WTC11 (cell line): ENCODE measurements around the gene SMYD3. TPM values are rescaled to one million over a fixed set of nuclear protein-coding genes. Genes with fewer than 3 reads are reported as not detected.

Source experiments
- ATAC-seq: fragments of 200-7000 bp; cut with Tn5 transposase; 2 replicates; pipeline ENCODE4 v1.10.0; 2021; ENCODE audit warnings: mild to moderate bottlenecking, moderate library complexity
- CTCF ChIA-PET: fragments of 300-600 bp; sonication (Branson Sonifier 250); formaldehyde crosslinking; loops from one replicate; lab custom pipeline; 2021; ENCODE audit warnings: antibody characterized with exemption; lab: Charles Lee
- POLR2A ChIA-PET: fragments of 350-600 bp; sonication (Branson Sonifier 250); formaldehyde crosslinking; loops from one replicate; lab custom pipeline; 2021; ENCODE audit warnings: antibody characterized with exemption; lab: Charles Lee
- DNase-seq: peaks from one replicate; pipeline ENCODE4 v3.0.0; 2021; ENCODE audit warnings: low spot score
- H3K27ac Mint-ChIP-seq: 2 replicates; pipeline ENCODE4 v1.8.0; 2021; ENCODE audit warnings: mixed read lengths
- H3K27me3 Mint-ChIP-seq: 2 replicates; pipeline ENCODE4 v1.8.0; 2021; ENCODE audit warnings: low read depth, mild to moderate bottlenecking, moderate library complexity, mixed read lengths
- H3K36me3 Mint-ChIP-seq: 2 replicates; pipeline ENCODE4 v1.8.0; 2021; ENCODE audit warnings: mixed read lengths
- H3K4me1 Mint-ChIP-seq: 2 replicates; pipeline ENCODE4 v1.8.0; 2022; ENCODE audit warnings: mixed read lengths
- H3K4me3 Mint-ChIP-seq: 2 replicates; pipeline ENCODE4 v1.8.0; 2021; ENCODE audit warnings: mild to moderate bottlenecking, moderate library complexity, mixed read lengths
- H3K9me3 Mint-ChIP-seq: 2 replicates; pipeline ENCODE4 v1.8.0; 2021; ENCODE audit warnings: mixed read lengths
- ATF1 ChIP-seq: sonication (generic); formaldehyde crosslinking; IDR thresholded peaks from 2 replicates; pipeline ENCODE4 v1.8.1; 2023; ENCODE audit warnings: mild to moderate bottlenecking, moderate library complexity, missing genetic modification reagents
- CREM ChIP-seq: sonication (generic); formaldehyde crosslinking; IDR thresholded peaks from 2 replicates; pipeline ENCODE4 v1.8.1; 2022; ENCODE audit warnings: mild to moderate bottlenecking, missing genetic modification reagents, moderate library complexity
- GABPB1 ChIP-seq: sonication (generic); formaldehyde crosslinking; IDR thresholded peaks from 2 replicates; pipeline ENCODE4 v1.8.1; 2023; ENCODE audit warnings: mild to moderate bottlenecking, missing genetic modification reagents
- GRHL2 ChIP-seq: fragments of 250-450 bp; sonication (Bioruptor Pico); IDR thresholded peaks from 2 replicates; pipeline ENCODE4 v1.8.0; 2022; ENCODE audit warnings: mild to moderate bottlenecking, moderate library complexity; ENCODE audit not compliant: insufficient replicate concordance, severe bottlenecking
- KAT7 ChIP-seq: sonication (generic); formaldehyde crosslinking; IDR thresholded peaks from 2 replicates; pipeline ENCODE4 v1.8.1; 2023; ENCODE audit warnings: missing genetic modification reagents, mild to moderate bottlenecking, borderline replicate concordance
- MXD4 ChIP-seq: fragments of 250-450 bp; sonication (Bioruptor Pico); IDR thresholded peaks from 2 replicates; pipeline ENCODE4 v1.8.0; 2021; ENCODE audit warnings: mild to moderate bottlenecking, moderate library complexity, borderline replicate concordance
- MYBL2 ChIP-seq: sonication (generic); formaldehyde crosslinking; IDR thresholded peaks from 2 replicates; pipeline ENCODE4 v1.8.1; 2023; ENCODE audit warnings: mild to moderate bottlenecking, moderate library complexity, missing genetic modification reagents
- NR1H2 ChIP-seq: sonication (generic); formaldehyde crosslinking; IDR thresholded peaks from 2 replicates; pipeline ENCODE4 v1.9.0; 2021; ENCODE audit warnings: mild to moderate bottlenecking, moderate library complexity, missing genetic modification reagents
- OVOL2 ChIP-seq: fragments of 250-450 bp; sonication (Bioruptor Pico); IDR thresholded peaks from 2 replicates; pipeline ENCODE4 v1.9.0; 2021; ENCODE audit warnings: mild to moderate bottlenecking, borderline replicate concordance
- PRRX2 ChIP-seq: fragments of 250-450 bp; sonication (Bioruptor Pico); IDR thresholded peaks from 2 replicates; pipeline ENCODE4 v1.8.0; 2021; ENCODE audit warnings: mild to moderate bottlenecking
- RELA ChIP-seq: sonication (generic); formaldehyde crosslinking; IDR thresholded peaks from 2 replicates; pipeline ENCODE4 v1.8.1; 2022; ENCODE audit warnings: missing genetic modification reagents, mild to moderate bottlenecking, borderline replicate concordance
- SOX15 ChIP-seq: fragments of 250-450 bp; sonication (Bioruptor Pico); IDR thresholded peaks from 2 replicates; pipeline ENCODE4 v1.9.0; 2021; ENCODE audit warnings: mild to moderate bottlenecking
- TCF7 ChIP-seq: sonication (generic); formaldehyde crosslinking; IDR thresholded peaks from 2 replicates; pipeline ENCODE4 v1.8.0; 2022; ENCODE audit warnings: mild to moderate bottlenecking, low read depth, missing genetic modification reagents, moderate library complexity
- TEAD1 ChIP-seq: sonication (generic); formaldehyde crosslinking; IDR thresholded peaks from 2 replicates; pipeline ENCODE4 v1.8.0; 2022; ENCODE audit warnings: mild to moderate bottlenecking, missing genetic modification reagents
- ZBTB21 ChIP-seq: sonication (generic); formaldehyde crosslinking; IDR thresholded peaks from 2 replicates; pipeline ENCODE4 v1.8.1; 2023; ENCODE audit warnings: mild to moderate bottlenecking, missing genetic modification reagents, borderline replicate concordance
- ZNF121 ChIP-seq: sonication (generic); formaldehyde crosslinking; IDR thresholded peaks from 2 replicates; pipeline ENCODE4 v1.8.0; 2023; ENCODE audit warnings: missing genetic modification reagents
- ZNF263 ChIP-seq: sonication (generic); formaldehyde crosslinking; IDR thresholded peaks from 2 replicates; pipeline ENCODE4 v1.8.1; 2022; ENCODE audit warnings: low read depth, mild to moderate bottlenecking, moderate library complexity, missing genetic modification reagents
- ZNF671 ChIP-seq: fragments of 250-450 bp; sonication (Bioruptor Pico); IDR thresholded peaks from 2 replicates; pipeline ENCODE4 v1.8.0; 2021; ENCODE audit warnings: mild to moderate bottlenecking
- total RNA-seq: library from RNA; stranded (reverse); gene quantifications from 3 replicates; pipeline ENCODE4 v1.2.3, GENCODE V29; 2021
- TF ChIP-seq, protein P1 (sequence below): fragments of 250-450 bp; sonication (Bioruptor Pico); conservative IDR thresholded peaks from 2 replicates; pipeline ENCODE4 v1.9.0; 2021; ENCODE audit warnings: mild to moderate bottlenecking
- TF ChIP-seq, protein P2 (sequence below): sonication (generic); formaldehyde crosslinking; IDR thresholded peaks from 2 replicates; pipeline ENCODE4 v1.8.1; 2023; ENCODE audit warnings: mild to moderate bottlenecking, missing genetic modification reagents, moderate library complexity
- TF ChIP-seq, protein P3 (sequence below): sonication (generic); formaldehyde crosslinking; conservative IDR thresholded peaks from 2 replicates; pipeline ENCODE4 v1.8.1; 2022; ENCODE audit warnings: mild to moderate bottlenecking, missing genetic modification reagents
- TF ChIP-seq, protein P4 (sequence below): fragments of 250-450 bp; sonication (Bioruptor Pico); IDR thresholded peaks from 2 replicates; pipeline ENCODE4 v2.1.2; 2022; ENCODE audit warnings: mild to moderate bottlenecking, moderate library complexity
- TF ChIP-seq, protein P5 (sequence below): fragments of 250-450 bp; sonication (Bioruptor Pico); IDR thresholded peaks from 2 replicates; pipeline ENCODE4 v1.9.0; 2021; ENCODE audit warnings: moderate library complexity, mild to moderate bottlenecking, inconsistent platforms, borderline replicate concordance
- TF ChIP-seq, protein P6 (sequence below): sonication (generic); formaldehyde crosslinking; IDR thresholded peaks from 2 replicates; pipeline ENCODE4 v1.8.0; 2022; ENCODE audit warnings: mild to moderate bottlenecking, missing genetic modification reagents

Gene SMYD3
- total RNA-seq, 1 experiment from 2014 or later: 21.4 TPM

DNA sequence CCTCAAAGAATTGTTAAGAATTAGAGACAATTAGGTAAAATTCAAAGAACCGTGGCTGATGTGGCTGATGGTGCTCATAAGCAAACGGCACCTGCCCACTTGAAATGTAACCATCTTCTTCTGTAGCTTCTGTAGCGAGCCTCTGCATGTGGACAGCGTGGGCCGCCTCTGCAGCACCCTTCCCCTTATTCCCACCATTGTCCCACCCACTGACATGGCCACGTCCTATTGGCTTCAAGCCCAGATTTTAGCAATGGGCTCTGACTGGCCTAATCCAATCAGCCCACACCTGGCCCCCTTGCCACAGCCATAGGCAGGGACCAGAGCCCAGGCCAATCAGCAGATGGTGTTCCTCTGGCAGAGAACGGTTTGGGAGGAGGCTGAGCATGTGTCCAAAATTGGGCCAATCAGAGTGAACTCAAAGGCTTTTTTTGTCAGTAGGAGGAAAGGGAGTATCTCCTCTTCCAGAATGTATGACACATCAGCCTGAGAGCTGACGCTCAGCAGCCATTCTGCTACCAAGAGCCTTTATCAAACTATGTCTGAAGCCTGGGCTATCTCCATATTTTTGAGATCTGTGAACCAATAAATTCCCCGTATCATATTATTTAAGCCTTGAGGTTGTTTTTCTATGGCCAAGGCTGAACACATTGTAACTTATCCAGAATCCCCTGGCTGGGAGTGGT lies 518.5 kb downstream of the SMYD3 start:
- no peak overlapping the region for H3K27ac Mint-ChIP-seq
- ChIA-PET CTCF (interaction anchor here (0.7 kb wide), 1 partner anchor 191 kb away, joined by 3 read pairs; no protein-coding TSS in a partner anchor), POLR2A (no interaction called here)
- ATAC-seq: no peak
- TF ChIP-seq SOX15 (CRISPR knock-in tag): no peak
- no peak for TF ChIP-seq MXD4 (CRISPR knock-in tag)
- TF ChIP-seq PRRX2 (CRISPR knock-in tag): no peak
- no peak for TF ChIP-seq TCF7 (CRISPR knock-in tag)
- TF ChIP-seq, protein P1, sequence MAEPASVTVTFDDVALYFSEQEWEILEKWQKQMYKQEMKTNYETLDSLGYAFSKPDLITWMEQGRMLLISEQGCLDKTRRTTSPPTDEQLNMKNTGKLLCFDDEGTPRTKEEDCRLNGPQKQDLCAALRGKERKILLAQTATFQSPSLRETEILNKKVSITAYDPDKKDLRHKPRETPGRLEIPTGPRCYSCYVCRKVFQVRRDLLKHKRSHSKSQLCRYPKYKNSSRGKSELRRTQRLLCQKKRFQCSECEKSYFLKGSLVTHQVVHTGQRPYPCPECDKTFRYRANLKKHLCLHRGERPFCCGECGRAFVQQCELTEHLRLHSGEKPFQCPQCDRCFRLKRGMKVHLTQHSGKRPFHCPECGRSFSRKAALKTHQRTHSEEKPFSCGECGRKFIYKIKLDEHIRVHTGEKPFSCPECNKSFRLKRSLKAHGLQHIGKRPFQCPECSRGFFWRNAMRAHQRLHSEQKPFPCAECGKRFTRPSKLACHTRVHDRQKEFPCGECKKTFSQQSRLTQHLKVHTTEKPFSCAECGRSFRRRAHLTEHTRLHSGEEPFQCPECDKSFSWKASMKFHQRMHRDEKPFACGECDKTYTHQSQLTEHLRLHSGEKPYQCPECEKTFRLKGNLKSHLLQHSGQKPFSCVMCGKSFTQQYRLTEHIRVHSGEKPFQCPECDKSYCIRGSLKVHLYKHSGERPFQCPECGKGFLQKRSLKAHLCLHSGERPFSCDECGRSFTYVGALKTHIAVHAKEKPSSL (CRISPR knock-in tag): no peak
- TF ChIP-seq, all 79 proteins: peak for 0
- Mint-ChIP-seq H3K9me3 (0 out of 2 replicates have a peak, but pooled peaks cover 3% of the 10 kb centered on the region), H3K27me3 (no peaks in the 10 kb centered on the region), H3K4me1 (peaks cover 6% of the 10 kb centered on the region; the same call in 1 of the 2 replicates), H3K4me3 (no peak overlapping the region), H3K36me3 (no peaks in the 10 kb centered on the region)
- DNase-seq: no peak

DNA sequence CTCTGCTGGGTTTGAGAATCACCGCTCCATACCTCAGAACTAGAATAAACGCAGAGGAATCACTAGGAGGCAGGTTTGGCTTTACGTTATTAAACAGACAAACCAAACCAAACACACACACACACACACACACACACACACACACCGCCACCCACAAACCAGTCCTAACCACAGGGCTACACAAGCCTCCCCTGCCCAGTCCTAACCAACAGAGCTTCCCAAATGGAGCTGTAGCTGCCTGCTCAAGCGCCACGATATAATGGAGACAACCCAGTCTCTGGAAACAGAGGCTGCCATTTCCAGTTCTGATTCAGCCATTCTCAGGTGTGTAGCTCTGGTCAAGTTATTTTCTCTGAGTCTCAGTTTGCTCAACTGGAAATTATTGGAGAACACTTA lies 519.1 kb downstream of the SMYD3 start:
- H3K27me3 Mint-ChIP-seq: no peaks in the 10 kb centered on the region
- no peaks in the 10 kb centered on the region for H3K36me3 Mint-ChIP-seq
- no peak for DNase-seq
- H3K27ac Mint-ChIP-seq: no peak overlapping the region
- CTCF ChIA-PET: interaction anchor here (0.7 to 1.3 kb wide), 2 partner anchors 99 to 190 kb away, joined by 3 read pairs; no protein-coding TSS in a partner anchor
- ATAC-seq: no peak
- 0 out of 2 replicates have a peak, but pooled peaks cover 3% of the 10 kb centered on the region for H3K9me3 Mint-ChIP-seq
- TF ChIP-seq, protein P2, sequence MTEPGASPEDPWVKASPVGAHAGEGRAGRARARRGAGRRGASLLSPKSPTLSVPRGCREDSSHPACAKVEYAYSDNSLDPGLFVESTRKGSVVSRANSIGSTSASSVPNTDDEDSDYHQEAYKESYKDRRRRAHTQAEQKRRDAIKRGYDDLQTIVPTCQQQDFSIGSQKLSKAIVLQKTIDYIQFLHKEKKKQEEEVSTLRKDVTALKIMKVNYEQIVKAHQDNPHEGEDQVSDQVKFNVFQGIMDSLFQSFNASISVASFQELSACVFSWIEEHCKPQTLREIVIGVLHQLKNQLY (CRISPR knock-in tag): no peak
- TF ChIP-seq ZNF121 (CRISPR knock-in tag) (no peak), TEAD1 (CRISPR knock-in tag) (no peak), MYBL2 (no peak)
- TF ChIP-seq, protein P3, sequence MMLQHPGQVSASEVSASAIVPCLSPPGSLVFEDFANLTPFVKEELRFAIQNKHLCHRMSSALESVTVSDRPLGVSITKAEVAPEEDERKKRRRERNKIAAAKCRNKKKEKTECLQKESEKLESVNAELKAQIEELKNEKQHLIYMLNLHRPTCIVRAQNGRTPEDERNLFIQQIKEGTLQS (CRISPR knock-in tag): no peak
- TF ChIP-seq, all 79 proteins: peak for 0
- no peak overlapping the region for H3K4me3 Mint-ChIP-seq
- POLR2A ChIA-PET: no interaction called here
- H3K4me1 Mint-ChIP-seq: peaks cover 6% of the 10 kb centered on the region; the same call in 1 of the 2 replicates

DNA sequence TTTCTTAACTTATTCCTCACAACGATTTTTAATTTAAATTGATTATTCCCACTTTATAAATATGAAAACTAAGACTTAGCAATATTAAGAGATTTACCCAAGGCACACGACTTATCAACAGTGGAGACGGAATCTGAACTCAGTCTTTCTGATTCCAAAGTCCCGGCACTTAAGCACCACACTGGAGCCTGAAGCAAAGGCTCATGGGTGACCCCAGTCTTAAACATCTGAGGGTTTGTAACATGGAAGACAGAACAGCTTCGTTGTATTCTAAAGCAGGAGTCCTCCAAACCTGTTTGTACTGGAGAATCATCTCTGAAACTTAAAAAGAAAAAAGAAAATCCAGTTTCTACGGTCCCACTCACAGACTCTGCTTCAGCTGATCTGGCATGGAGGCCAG lies 519.5 kb downstream of the SMYD3 start:
- POLR2A ChIA-PET: no interaction called here
- Mint-ChIP-seq H3K27ac (no peak overlapping the region), H3K27me3 (no peaks in the 10 kb centered on the region), H3K4me1 (peaks cover 6% of the 10 kb centered on the region; the same call in 1 of the 2 replicates), H3K4me3 (no peak overlapping the region), H3K9me3 (0 out of 2 replicates have a peak, but pooled peaks cover 3% of the 10 kb centered on the region), H3K36me3 (no peaks in the 10 kb centered on the region)
- CTCF ChIA-PET: interaction anchor here (1.3 kb wide), 1 partner anchor 99 kb away, joined by 3 read pairs; no protein-coding TSS in a partner anchor
- ATAC-seq (no peak), DNase-seq (no peak)
- TF ChIP-seq GABPB1 (CRISPR knock-in tag): no peak
- no peak for TF ChIP-seq OVOL2 (CRISPR knock-in tag)
- TF ChIP-seq ZBTB21 (CRISPR knock-in tag): no peak
- no peak for TF ChIP-seq ZNF263 (CRISPR knock-in tag)
- TF ChIP-seq GRHL2: no peak
- no peak for TF ChIP-seq KAT7 (CRISPR knock-in tag)
- TF ChIP-seq MYBL2: no peak
- TF ChIP-seq TCF7 (CRISPR knock-in tag): no peak
- TF ChIP-seq, protein P3 (CRISPR knock-in tag): no peak
- TF ChIP-seq, protein P4, sequence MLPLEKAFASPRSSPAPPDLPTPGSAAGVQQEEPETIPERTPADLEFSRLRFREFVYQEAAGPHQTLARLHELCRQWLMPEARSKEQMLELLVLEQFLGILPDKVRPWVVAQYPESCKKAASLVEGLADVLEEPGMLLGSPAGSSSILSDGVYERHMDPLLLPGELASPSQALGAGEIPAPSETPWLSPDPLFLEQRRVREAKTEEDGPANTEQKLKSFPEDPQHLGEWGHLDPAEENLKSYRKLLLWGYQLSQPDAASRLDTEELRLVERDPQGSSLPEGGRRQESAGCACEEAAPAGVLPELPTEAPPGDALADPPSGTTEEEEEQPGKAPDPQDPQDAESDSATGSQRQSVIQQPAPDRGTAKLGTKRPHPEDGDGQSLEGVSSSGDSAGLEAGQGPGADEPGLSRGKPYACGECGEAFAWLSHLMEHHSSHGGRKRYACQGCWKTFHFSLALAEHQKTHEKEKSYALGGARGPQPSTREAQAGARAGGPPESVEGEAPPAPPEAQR: no peak
- TF ChIP-seq NR1H2 (CRISPR knock-in tag): no peak
- no peak for TF ChIP-seq CREM (CRISPR knock-in tag)
- TF ChIP-seq, protein P5, sequence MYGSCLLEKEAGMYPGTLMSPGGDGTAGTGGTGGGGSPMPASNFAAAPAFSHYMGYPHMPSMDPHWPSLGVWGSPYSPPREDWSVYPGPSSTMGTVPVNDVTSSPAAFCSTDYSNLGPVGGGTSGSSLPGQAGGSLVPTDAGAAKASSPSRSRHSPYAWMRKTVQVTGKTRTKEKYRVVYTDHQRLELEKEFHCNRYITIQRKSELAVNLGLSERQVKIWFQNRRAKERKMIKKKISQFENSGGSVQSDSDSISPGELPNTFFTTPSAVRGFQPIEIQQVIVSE (CRISPR knock-in tag): no peak
- TF ChIP-seq, protein P6, sequence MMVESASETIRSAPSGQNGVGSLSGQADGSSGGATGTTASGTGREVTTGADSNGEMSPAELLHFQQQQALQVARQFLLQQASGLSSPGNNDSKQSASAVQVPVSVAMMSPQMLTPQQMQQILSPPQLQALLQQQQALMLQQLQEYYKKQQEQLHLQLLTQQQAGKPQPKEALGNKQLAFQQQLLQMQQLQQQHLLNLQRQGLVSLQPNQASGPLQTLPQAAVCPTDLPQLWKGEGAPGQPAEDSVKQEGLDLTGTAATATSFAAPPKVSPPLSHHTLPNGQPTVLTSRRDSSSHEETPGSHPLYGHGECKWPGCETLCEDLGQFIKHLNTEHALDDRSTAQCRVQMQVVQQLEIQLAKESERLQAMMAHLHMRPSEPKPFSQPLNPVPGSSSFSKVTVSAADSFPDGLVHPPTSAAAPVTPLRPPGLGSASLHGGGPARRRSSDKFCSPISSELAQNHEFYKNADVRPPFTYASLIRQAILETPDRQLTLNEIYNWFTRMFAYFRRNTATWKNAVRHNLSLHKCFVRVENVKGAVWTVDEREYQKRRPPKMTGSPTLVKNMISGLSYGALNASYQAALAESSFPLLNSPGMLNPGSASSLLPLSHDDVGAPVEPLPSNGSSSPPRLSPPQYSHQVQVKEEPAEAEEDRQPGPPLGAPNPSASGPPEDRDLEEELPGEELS (CRISPR knock-in tag): no peak
- no peak for TF ChIP-seq ZNF671 (CRISPR knock-in tag)
- no peak for TF ChIP-seq RELA (CRISPR knock-in tag)
- TF ChIP-seq ZNF121 (CRISPR knock-in tag): no peak
- TF ChIP-seq ATF1 (CRISPR knock-in tag): no peak
